WTC11 (cell line): ENCODE measurements around the gene UPF1.

ENCODE experiments used
- FOXJ3 ChIP-seq: sonication (generic); formaldehyde crosslinking; IDR thresholded peaks from 2 replicates; pipeline ENCODE4 v1.9.0; 2021; ENCODE audit warnings: missing genetic modification reagents, mild to moderate bottlenecking, borderline replicate concordance
- TF ChIP-seq, protein P1 (sequence below): fragments of 200-600 bp; IDR thresholded peaks from 2 replicates; pipeline ENCODE4 v1.8.0; 2022; ENCODE audit warnings: antibody characterized with exemption

DNA sequence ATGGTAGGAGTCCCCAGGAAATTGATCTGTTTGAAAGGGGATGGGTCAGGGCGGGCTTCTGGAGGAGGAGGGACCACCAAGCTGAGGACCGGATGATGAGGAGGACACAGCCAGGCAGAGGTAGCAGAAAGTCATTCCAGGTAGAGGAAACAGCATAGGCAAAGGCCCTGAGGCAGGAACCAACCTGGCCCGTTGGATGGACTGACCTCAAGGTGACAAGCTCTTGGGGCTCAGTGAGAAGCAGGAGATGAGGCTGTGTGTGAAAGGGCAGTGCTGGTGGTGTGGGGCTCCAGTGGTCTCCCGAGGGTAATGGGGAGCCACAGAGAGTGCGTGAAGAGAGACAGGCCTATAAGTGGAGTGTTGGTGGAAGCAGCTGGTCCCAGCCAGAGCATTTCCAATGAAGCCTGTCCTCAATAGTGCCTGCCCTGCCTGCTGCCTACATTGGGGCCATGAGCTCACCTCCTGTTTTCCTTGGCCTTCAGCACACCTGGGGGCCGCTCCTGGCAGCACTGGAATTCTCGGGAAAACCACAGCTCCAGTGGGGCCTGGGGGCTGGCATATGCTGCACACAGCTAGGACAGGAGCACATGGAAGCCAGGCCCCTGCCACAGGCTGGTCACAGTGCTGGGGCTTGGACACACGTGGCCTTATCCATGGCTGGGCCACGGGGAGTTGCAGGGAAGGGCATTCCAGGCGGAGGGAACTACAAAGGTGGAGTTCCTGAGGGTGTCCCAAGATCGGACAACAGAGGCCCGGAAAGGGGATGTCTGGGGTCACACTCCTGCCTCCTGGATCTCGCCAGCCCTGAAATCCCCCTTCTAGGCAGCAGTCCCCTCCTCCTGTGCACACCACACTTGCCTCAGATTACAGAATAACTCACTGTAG is 38.4 kb upstream of the UPF1 start:
- TF ChIP-seq FOXJ3 (CRISPR knock-in tag) = no peak
- TF ChIP-seq, protein P1, sequence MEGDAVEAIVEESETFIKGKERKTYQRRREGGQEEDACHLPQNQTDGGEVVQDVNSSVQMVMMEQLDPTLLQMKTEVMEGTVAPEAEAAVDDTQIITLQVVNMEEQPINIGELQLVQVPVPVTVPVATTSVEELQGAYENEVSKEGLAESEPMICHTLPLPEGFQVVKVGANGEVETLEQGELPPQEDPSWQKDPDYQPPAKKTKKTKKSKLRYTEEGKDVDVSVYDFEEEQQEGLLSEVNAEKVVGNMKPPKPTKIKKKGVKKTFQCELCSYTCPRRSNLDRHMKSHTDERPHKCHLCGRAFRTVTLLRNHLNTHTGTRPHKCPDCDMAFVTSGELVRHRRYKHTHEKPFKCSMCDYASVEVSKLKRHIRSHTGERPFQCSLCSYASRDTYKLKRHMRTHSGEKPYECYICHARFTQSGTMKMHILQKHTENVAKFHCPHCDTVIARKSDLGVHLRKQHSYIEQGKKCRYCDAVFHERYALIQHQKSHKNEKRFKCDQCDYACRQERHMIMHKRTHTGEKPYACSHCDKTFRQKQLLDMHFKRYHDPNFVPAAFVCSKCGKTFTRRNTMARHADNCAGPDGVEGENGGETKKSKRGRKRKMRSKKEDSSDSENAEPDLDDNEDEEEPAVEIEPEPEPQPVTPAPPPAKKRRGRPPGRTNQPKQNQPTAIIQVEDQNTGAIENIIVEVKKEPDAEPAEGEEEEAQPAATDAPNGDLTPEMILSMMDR = no peak
